Loucy (cell line): Measurements from ENCODE around the gene ARFIP2.

ENCODE experiments used
- EZH2phosphoT487 ChIP-seq: fragments of 200-600 bp; IDR thresholded peaks from 2 replicates; pipeline ENCODE4 v1.6.1; 2018; ENCODE audit warnings: antibody characterized with exemption, mild to moderate bottlenecking, moderate library complexity, borderline replicate concordance
- TF ChIP-seq, protein P1 (sequence below): fragments of 200-600 bp; sonication (generic); conservative IDR thresholded peaks from 2 replicates; pipeline ENCODE4 v1.5.1; 2014; ENCODE audit warnings: mild to moderate bottlenecking, antibody characterized with exemption, low read length

DNA sequence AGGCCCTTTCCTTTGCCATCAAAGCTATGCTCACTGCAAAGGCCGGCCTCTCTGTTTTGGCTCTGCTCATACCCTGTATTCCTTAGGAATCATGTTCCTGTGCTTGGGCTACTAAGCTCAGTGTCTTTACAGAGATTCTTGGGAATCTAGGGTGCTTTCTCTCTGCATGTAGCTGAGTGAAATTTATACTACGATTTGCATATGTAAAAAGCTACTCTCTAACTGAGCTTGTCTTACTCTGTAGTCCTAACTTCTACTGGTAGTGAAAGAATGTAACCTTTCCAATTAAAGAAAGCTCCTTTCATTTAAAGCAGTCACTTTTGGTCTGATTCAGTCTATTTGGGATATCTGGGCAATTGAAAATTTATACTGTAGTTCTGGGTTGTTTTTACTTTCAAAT is 48.1 kb upstream of the ARFIP2 start:
- no peak for TF ChIP-seq EZH2phosphoT487
- TF ChIP-seq, protein P1, sequence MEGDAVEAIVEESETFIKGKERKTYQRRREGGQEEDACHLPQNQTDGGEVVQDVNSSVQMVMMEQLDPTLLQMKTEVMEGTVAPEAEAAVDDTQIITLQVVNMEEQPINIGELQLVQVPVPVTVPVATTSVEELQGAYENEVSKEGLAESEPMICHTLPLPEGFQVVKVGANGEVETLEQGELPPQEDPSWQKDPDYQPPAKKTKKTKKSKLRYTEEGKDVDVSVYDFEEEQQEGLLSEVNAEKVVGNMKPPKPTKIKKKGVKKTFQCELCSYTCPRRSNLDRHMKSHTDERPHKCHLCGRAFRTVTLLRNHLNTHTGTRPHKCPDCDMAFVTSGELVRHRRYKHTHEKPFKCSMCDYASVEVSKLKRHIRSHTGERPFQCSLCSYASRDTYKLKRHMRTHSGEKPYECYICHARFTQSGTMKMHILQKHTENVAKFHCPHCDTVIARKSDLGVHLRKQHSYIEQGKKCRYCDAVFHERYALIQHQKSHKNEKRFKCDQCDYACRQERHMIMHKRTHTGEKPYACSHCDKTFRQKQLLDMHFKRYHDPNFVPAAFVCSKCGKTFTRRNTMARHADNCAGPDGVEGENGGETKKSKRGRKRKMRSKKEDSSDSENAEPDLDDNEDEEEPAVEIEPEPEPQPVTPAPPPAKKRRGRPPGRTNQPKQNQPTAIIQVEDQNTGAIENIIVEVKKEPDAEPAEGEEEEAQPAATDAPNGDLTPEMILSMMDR: no peak
